ENCODE data around the gene PLPP1. TPM values are rescaled to one million over a fixed set of nuclear protein-coding genes. Genes with fewer than 3 reads are reported as not detected.

The PLPP1 gene
- total RNA-seq, 3 donors from 2014 or later = 88.8 to 132 (median 122) TPM

- TF ChIP-seq CTCF (IDR thresholded peaks at IDR 0.05) = no peak
- intact Hi-C loops (cut with DNase I, micrococcal nuclease) = no loop called here
- Histone ChIP-seq H3K4me1 (ENCODE audit: low read depth) (peaks cover 7% of the 10 kb centered on the region), H3K4me3 (no peak overlapping the region), H3K9me3 (no peaks in the 10 kb centered on the region), H3K36me3 (ENCODE audit: low read depth) (no peaks in the 10 kb centered on the region)
- ATAC-seq = no peak
- DNase-seq = no peak
Observed at GRCh38 chr5:55440188-55440646, 94.5 kb downstream of the PLPP1 start.

DNA sequence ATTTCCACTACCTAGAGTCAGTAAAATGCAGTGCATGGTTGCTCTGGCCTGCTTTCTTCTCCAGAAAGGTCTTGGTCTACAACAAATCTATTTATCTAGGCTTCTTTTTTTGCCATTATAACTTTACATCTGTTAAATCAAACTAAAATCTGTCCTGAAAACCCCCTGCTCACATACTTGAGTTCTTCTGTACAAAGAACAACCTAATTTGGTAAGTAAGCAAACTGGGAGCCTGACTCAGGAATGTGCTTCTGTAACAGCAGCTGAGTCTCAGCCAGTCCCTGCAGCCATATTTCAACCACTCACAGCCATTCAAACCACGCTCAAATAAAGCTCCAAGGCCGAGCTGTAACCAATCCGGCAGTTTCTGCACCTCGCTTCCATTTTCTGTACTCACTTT is 95.8 kb downstream of the PLPP1 start:
- DNase-seq (no peak), ATAC-seq (peak; percentile 17)
- Histone ChIP-seq H3K9me3 (no peaks in the 10 kb centered on the region), H3K4me1 (ENCODE audit: low read depth) (peaks cover 8% of the 10 kb centered on the region), H3K36me3 (ENCODE audit: low read depth) (no peaks in the 10 kb centered on the region), H3K4me3 (no peak overlapping the region)
- intact Hi-C loops (cut with DNase I, micrococcal nuclease) = loop anchor here in 1 of 2 donors (10.0 kb wide), 1 partner anchor 96 kb away; the partner anchor contains the start of gene PLPP1
- TF ChIP-seq CTCF (IDR thresholded peaks at IDR 0.05) = no peak

- ATAC-seq = no peak
- Histone ChIP-seq H3K9me3 (no peaks in the 10 kb centered on the region), H3K4me1 (ENCODE audit: low read depth) (peaks cover 10% of the 10 kb centered on the region), H3K4me3 (no peak overlapping the region), H3K36me3 (ENCODE audit: low read depth) (no peaks in the 10 kb centered on the region)
- no peak for DNase-seq
- intact Hi-C loops (cut with DNase I, micrococcal nuclease) = loop anchor here in 1 of 2 donors (10.0 kb wide), 1 partner anchor 97 kb away; the partner anchor contains the start of gene PLPP1
- no peak for TF ChIP-seq CTCF (IDR thresholded peaks at IDR 0.05)
Observed at GRCh38 chr5:55437859-55438206, 96.9 kb downstream of the PLPP1 start.

DNA sequence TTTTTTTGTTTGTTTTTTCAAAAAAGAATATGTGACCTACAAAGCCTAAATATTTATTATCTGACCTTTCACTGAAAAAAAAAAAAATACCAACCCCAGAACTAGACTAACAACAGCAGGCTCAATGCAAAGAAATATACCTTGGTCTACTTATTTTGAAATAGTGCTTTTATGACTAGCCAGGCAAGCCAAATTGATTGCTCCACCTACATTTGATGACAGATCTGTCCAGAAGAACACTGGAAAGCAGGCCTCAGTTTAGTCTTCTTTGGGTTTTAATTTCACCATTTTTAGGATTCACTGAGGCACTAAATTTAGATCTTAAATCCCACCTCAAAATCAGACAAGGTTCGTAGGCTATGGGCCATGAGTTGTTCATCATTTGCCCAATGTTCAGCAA is 97.3 kb downstream of the PLPP1 start:
- intact Hi-C loops (cut with DNase I, micrococcal nuclease) = loop anchor here in 1 of 2 donors (10.0 kb wide), 1 partner anchor 97 kb away; the partner anchor contains the start of gene PLPP1
- peaks cover 10% of the 10 kb centered on the region for H3K4me1 ChIP-seq (ENCODE audit: low read depth)
- no peak for TF ChIP-seq CTCF (IDR thresholded peaks at IDR 0.05)

GRCh38 chr5:55432549-55432948 is 102.2 kb downstream of the PLPP1 start:
- Histone ChIP-seq H3K4me3 (no peak overlapping the region), H3K4me1 (ENCODE audit: low read depth) (peaks cover 31% of the 10 kb centered on the region), H3K36me3 (ENCODE audit: low read depth) (no peaks in the 10 kb centered on the region), H3K9me3 (no peaks in the 10 kb centered on the region)
- ATAC-seq = no peak
- DNase-seq = no peak
- no peak for TF ChIP-seq CTCF (IDR thresholded peaks at IDR 0.05)
- intact Hi-C loops (cut with DNase I, micrococcal nuclease) = loop anchor here in 1 of 2 donors (10.0 kb wide), 1 partner anchor 102 kb away; the partner anchor contains the start of gene PLPP1

More for the DNA sequence above, 97.3 kb downstream of the PLPP1 start:
- no peak overlapping the region for H3K4me3 ChIP-seq
- no peaks in the 10 kb centered on the region for H3K36me3 ChIP-seq (ENCODE audit: low read depth)
- ATAC-seq (no peak), DNase-seq (no peak)
- H3K9me3 ChIP-seq = no peaks in the 10 kb centered on the region

Measured in mucosa of descending colon (tissue), 3 donors.